HFF-Myc (cell line): ENCODE results near the gene STARD3.

ENCODE experiments used
- DNase-seq: peaks from one replicate; pipeline ENCODE4 v3.0.0-alpha.2; 2011; ENCODE audit warnings: low read depth; ENCODE audit errors: extremely low read depth
- H3K4me3 ChIP-seq: replicated peaks from 2 replicates; pipeline ENCODE4 v1.5.1; 2011; ENCODE audit warnings: low read depth, mild to moderate bottlenecking, control low read depth, low read length
- TF ChIP-seq, protein P1 (sequence below): IDR thresholded peaks from 2 replicates; pipeline ENCODE4 v1.5.1; 2012; ENCODE audit warnings: mild to moderate bottlenecking, low read depth, low read length, control low read depth; ENCODE audit errors: missing control alignments

STARD3 gene

DNA sequence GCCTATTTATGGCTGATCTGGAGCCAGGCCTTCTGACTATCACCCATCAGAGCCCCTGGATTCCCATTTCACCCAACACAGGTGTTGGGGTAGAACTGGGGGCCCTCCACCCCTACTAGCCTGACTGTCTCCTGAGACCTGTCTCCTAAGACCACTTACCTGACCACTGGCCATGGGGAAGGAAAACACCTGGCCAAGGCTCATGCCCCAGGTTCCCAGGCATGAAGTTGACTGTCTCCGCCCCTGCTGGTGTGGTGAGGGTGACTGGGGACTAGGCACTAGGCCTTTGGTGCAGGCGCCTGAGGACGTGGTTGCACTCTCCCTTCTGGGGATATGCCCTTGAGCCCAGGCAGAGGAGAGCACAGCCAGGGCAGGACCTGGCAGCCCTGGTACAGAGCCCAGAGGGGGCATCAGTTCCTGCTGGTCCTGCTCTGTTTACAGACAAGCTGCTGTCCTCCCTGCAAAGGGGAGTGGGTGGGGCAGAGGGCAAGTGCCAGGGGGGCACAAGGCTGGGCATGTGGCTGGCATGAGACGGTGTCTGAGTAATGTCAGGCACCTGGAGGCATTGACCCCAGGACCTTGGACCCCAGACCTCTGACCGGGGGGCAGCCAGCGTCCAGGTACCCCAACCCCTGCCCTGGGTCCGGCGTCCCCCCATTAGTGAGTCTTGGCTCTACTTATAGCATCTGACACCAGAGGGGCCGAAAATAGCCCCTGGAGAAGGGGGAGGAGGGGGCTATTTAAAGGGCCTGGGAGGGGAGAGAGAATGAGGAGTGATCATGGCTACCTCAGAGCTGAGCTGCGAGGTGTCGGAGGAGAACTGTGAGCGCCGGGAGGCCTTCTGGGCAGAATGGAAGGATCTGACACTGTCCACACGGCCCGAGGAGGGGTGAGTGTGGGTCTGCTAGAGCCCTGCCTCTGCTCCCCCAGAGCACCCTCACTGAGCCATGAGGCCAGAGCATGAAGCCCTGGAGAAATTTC, 27.9 kb downstream of the STARD3 start, which contains the start of gene TCAP:
TSS of gene TCAP (plus strand) at position 769 of the 981 bp plus-strand sequence. CDS start at position 780, 11 bp downstream.
- H3K4me3 ChIP-seq: no peak within 1 kb of the TSS
- TF ChIP-seq, protein P1, sequence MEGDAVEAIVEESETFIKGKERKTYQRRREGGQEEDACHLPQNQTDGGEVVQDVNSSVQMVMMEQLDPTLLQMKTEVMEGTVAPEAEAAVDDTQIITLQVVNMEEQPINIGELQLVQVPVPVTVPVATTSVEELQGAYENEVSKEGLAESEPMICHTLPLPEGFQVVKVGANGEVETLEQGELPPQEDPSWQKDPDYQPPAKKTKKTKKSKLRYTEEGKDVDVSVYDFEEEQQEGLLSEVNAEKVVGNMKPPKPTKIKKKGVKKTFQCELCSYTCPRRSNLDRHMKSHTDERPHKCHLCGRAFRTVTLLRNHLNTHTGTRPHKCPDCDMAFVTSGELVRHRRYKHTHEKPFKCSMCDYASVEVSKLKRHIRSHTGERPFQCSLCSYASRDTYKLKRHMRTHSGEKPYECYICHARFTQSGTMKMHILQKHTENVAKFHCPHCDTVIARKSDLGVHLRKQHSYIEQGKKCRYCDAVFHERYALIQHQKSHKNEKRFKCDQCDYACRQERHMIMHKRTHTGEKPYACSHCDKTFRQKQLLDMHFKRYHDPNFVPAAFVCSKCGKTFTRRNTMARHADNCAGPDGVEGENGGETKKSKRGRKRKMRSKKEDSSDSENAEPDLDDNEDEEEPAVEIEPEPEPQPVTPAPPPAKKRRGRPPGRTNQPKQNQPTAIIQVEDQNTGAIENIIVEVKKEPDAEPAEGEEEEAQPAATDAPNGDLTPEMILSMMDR: no peak
- no peak for DNase-seq

DNA sequence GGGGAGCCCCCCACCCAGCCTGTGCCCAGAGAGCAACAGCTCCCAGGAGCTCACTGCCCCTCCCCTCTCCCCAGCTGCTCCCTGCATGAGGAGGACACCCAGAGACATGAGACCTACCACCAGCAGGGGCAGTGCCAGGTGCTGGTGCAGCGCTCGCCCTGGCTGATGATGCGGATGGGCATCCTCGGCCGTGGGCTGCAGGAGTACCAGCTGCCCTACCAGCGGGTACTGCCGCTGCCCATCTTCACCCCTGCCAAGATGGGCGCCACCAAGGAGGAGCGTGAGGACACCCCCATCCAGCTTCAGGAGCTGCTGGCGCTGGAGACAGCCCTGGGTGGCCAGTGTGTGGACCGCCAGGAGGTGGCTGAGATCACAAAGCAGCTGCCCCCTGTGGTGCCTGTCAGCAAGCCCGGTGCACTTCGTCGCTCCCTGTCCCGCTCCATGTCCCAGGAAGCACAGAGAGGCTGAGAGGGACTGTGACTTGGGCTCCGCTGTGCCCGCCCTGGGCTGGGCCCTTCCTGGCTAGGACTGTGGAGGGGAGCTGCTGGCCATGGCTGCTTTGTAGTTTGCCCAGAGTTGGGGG, 28.8 kb downstream of the STARD3 start:
- TF ChIP-seq, protein P1: no peak
- no peak for DNase-seq
- no peak overlapping the region for H3K4me3 ChIP-seq

DNA sequence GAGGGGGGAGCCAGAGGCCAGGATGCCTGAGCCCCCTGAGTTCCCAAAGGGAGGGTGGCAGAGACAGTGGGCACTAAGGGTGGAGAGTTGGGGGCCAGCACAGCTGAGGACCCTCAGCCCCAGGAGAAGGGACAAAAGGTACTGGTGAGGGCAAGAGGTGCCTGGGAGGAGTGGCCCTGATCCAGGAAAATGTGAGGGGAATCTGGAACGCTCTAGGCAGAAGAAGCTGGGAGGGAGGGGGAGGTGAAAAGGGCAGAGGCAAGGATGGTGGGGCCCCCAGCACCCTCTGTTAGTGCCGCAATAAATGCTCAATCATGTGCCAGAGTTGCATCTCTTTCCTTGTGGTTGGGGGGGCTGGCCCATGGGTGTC, 29.3 kb downstream of the STARD3 start:
- DNase-seq: no peak
- TF ChIP-seq, protein P1: no peak
- H3K4me3 ChIP-seq: no peak overlapping the region

DNA sequence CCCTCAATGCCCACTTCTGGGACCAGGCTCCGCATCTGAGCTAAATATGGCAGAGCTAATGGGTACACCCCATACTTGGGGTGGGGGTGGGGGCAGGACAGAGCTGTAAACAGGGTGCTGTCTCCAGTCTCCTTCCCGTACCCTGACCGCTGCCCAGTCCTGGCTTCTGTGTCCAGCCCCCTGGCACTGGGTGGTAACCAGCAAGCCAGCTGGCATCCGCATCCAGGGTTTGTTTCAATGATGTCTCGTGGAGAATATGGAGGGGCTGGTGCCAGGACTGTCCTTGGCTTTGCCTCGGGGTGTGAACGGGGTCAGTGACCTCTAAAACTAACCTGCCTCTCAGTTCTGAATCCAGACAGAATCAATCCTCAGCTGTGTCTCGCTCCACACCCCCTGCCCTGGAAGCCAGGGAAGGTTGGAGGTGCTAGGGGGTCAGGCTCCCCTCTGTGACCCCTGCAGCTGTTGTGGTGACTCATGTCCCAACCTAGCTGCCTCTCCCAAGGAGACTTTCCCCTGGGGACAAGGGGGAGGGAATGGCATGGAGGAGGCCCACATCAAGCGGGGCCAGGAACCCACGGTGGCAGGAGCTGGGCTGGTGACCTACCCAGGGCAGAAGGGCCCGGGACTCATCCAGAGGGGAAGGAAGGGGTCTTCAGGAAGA, 29.8 kb downstream of the STARD3 start:
- no peak for DNase-seq
- no peak overlapping the region for H3K4me3 ChIP-seq
- TF ChIP-seq, protein P1: no peak

DNA sequence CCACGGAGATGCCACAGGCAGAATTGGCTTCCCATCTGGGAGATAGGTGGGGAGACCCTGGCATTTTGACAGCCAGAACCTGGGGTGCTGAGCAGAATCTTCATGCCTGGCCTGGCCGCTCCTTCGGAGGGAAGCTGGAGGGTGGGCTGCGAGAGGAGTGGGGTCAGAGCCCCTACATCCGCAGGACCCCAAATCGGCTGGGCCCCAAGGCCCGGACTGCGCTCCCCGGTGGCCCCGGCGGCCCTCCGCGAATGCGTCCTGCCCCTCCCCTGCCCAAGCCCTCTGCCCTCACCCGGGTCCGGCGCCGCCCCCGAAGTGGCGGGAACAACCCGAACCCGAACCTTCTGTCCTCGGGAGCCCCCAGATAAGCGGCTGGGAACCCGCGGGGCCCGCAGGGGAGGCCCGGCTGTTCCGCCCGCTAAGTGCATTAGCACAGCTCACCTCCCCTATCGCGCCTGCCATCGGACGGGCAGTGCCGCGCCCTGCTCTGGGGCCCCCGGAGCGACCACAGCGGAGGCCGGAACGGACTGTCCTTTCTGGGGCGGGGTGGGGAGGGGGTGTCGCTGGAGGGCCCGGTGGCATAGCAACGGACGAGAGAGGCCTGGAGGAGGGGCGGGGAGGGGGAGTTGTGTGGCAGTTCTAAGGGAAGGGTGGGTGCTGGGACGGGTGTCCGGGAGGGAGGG, 30.5 kb downstream of the STARD3 start:
- no peak for DNase-seq
- no peak overlapping the region for H3K4me3 ChIP-seq
- TF ChIP-seq, protein P1: no peak
